ENCODE measurements around the gene BOLA1.

The BOLA1 gene

GRCh38 chr1:149877211-149877946 lies 22.0 kb upstream of the BOLA1 start:
- Mint-ChIP-seq H3K27me3 (ENCODE audit: low read depth) (peaks cover 3% of the 10 kb centered on the region), H3K4me1 (no peaks in the 10 kb centered on the region), H3K9me3 (no peaks in the 10 kb centered on the region), H3K4me3 (no peak overlapping the region), H3K36me3 (ENCODE audit: low read depth) (no peaks in the 10 kb centered on the region), H3K27ac (no peak overlapping the region)
- TF ChIP-seq CTCF (IDR thresholded peaks at IDR 0.05; ENCODE audit: unreplicated experiment in 3 of 3) = no peak

- H3K36me3 Mint-ChIP-seq (ENCODE audit: low read depth) = no peaks in the 10 kb centered on the region
- H3K4me1 Mint-ChIP-seq = no peaks in the 10 kb centered on the region
Measured at GRCh38 chr1:149879556-149879955, 19.8 kb upstream of the BOLA1 start.

GRCh38 chr1:149881876-149882275 lies 17.5 kb upstream of the BOLA1 start:
- peaks cover 3% of the 10 kb centered on the region for H3K27me3 Mint-ChIP-seq (ENCODE audit: low read depth)
- no peaks in the 10 kb centered on the region for H3K36me3 Mint-ChIP-seq (ENCODE audit: low read depth)
- TF ChIP-seq CTCF (IDR thresholded peaks at IDR 0.05; ENCODE audit: unreplicated experiment in 3 of 3) = no peak
- H3K4me1 Mint-ChIP-seq = no peaks in the 10 kb centered on the region
- no peaks in the 10 kb centered on the region for H3K9me3 Mint-ChIP-seq
- H3K27ac Mint-ChIP-seq = no peak overlapping the region
- H3K4me3 Mint-ChIP-seq = no peak overlapping the region

More at GRCh38 chr1:149879556-149879955, 19.8 kb upstream of the BOLA1 start:
- Mint-ChIP-seq H3K4me3 (no peak overlapping the region), H3K9me3 (no peaks in the 10 kb centered on the region), H3K27me3 (ENCODE audit: low read depth) (peaks cover 3% of the 10 kb centered on the region), H3K27ac (no peak overlapping the region)
- TF ChIP-seq CTCF (IDR thresholded peaks at IDR 0.05; ENCODE audit: unreplicated experiment in 3 of 3) = no peak

GRCh38 chr1:149883598-149884247 lies 15.6 kb upstream of the BOLA1 start:
- Mint-ChIP-seq H3K27me3 (ENCODE audit: low read depth) (no peaks in the 10 kb centered on the region), H3K4me3 (no peak overlapping the region), H3K4me1 (no peaks in the 10 kb centered on the region), H3K9me3 (no peaks in the 10 kb centered on the region), H3K27ac (no peak overlapping the region), H3K36me3 (ENCODE audit: low read depth) (no peaks in the 10 kb centered on the region)
- TF ChIP-seq CTCF (IDR thresholded peaks at IDR 0.05; ENCODE audit: unreplicated experiment in 3 of 3) = no peak

DNA sequence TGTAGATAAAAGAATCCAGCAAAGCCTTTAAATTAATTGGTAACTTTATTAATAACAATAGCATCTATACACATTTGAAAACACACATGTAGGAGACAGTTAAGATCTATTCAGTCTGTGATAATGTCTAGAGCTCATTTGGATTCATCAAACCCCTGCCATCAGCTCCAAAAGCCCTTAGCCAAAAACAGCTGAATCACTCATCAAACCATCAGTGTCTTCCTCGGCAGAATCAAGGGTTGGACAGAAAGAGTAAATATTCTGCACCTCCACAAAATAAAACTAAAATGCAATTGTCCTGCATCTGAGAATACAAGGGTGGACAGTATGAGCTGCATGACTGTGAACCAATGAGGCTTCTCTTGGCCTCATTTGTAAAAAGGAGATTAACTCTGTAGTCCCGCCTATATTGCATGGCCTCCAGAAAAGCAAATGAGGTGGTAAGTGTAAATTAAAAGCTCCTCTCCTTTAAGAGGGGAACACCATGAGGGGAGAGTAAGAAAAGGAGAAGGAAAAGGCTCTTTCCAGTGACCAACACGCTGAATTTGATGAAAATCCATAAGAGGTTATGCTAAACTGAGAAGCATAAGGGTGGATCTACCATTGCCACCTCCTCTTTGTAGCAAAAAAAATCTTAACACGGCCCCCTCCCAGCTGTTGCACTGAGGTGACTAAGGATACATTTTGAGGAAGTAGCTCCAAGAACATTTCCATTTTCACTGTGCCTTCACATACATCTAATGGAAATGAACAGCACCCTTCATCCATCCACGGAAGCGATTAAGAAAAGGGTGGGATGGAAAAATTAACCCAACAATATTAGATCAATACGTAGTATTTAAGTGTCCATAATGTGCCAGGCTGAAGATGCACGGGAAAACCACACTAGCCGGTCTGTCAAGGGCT lies 14.7 kb upstream of the BOLA1 start:
- Mint-ChIP-seq H3K4me3 (no peak overlapping the region), H3K36me3 (ENCODE audit: low read depth) (no peaks in the 10 kb centered on the region), H3K4me1 (no peaks in the 10 kb centered on the region), H3K27ac (no peak overlapping the region), H3K9me3 (no peaks in the 10 kb centered on the region), H3K27me3 (ENCODE audit: low read depth) (no peaks in the 10 kb centered on the region)
- TF ChIP-seq CTCF (IDR thresholded peaks at IDR 0.05; ENCODE audit: unreplicated experiment in 3 of 3) = no peak

All from nephron (organoid).